NCI-H2081 (cell line): ENCODE data around the gene ANKH.

Experiments
- DNase-seq, 2 experiments: peaks; one replicate each; lab custom pipeline; 2025; lab: John Stamatoyannopoulos, UW

ANKH gene

GRCh38 chr5:14760548-14761002 is 111.0 kb downstream of the ANKH start:
- DNase-seq = no peak

GRCh38 chr5:14759744-14760547 is 111.6 kb downstream of the ANKH start:
- DNase-seq = no peak

GRCh38 chr5:14757850-14758249 is 113.7 kb downstream of the ANKH start:
- DNase-seq = no peak

GRCh38 chr5:14756478-14756877 is 115.1 kb downstream of the ANKH start:
- peak in 1 of 2 experiments; percentile 43 for DNase-seq

- DNase-seq = no peak
These were observed 117.6 kb downstream of the ANKH start for GRCh38 chr5:14753947-14754346.

GRCh38 chr5:14753292-14753691 is 118.3 kb downstream of the ANKH start:
- DNase-seq = no peak

GRCh38 chr5:14752497-14753071 is 119.0 kb downstream of the ANKH start:
- no peak for DNase-seq

GRCh38 chr5:14750712-14751111 is 120.9 kb downstream of the ANKH start:
- DNase-seq = no peak

GRCh38 chr5:14749579-14750101 is 121.9 kb downstream of the ANKH start:
- DNase-seq = no peak

GRCh38 chr5:14748180-14748900 is 123.2 kb downstream of the ANKH start:
- DNase-seq = no peak

- DNase-seq = no peak
These were observed 125.8 kb downstream of the ANKH start for GRCh38 chr5:14745753-14746152.

- no peak for DNase-seq
These were observed 126.4 kb downstream of the ANKH start for GRCh38 chr5:14745188-14745563.

- DNase-seq = no peak
These were observed 127.0 kb downstream of the ANKH start for GRCh38 chr5:14744296-14745187.

- no peak for DNase-seq
These were observed 127.8 kb downstream of the ANKH start for GRCh38 chr5:14743601-14744295.

- DNase-seq = peak; percentile 15 to 36
These were observed 129.1 kb downstream of the ANKH start for GRCh38 chr5:14742498-14742897.

- DNase-seq = no peak
These were observed 129.7 kb downstream of the ANKH start for GRCh38 chr5:14741801-14742440.

- DNase-seq = no peak
These were observed 130.4 kb downstream of the ANKH start for GRCh38 chr5:14741131-14741530.

- DNase-seq = no peak
These were observed 131.6 kb downstream of the ANKH start for GRCh38 chr5:14739981-14740380.

- no peak for DNase-seq
These were observed 132.0 kb downstream of the ANKH start for GRCh38 chr5:14739538-14739937.

- DNase-seq = no peak
These were observed 133.5 kb downstream of the ANKH start for GRCh38 chr5:14738050-14738449.

GRCh38 chr5:14737291-14737690 is 134.3 kb downstream of the ANKH start:
- no peak for DNase-seq
